H1 (cell line): ENCODE results near the gene ITGB4.

ENCODE experiments used
- ASH2L ChIP-seq: fragments of 200-600, 300-600 bp; sonication (generic); IDR thresholded peaks from one replicate; pipeline ENCODE4 v1.7.1; 2017; ENCODE audit warnings: low read length
- NRF1 ChIP-seq: IDR thresholded peaks from 2 replicates; pipeline ENCODE4 v1.6.1; 2011; ENCODE audit warnings: mild to moderate bottlenecking, low read depth, low read length, improper control_type of control experiment
- POLR2A ChIP-seq, 2 experiments: IDR thresholded peaks; 1 replicate in 1 of 2; 2 replicates in 1 of 2; pipeline ENCODE4 v1.6.1; 2011; ENCODE audit warnings: low read depth in 2 of 2, low read length in 2 of 2, mild to moderate bottlenecking in 2 of 2; ENCODE audit errors: control extremely low read depth in 1 of 2

DNA sequence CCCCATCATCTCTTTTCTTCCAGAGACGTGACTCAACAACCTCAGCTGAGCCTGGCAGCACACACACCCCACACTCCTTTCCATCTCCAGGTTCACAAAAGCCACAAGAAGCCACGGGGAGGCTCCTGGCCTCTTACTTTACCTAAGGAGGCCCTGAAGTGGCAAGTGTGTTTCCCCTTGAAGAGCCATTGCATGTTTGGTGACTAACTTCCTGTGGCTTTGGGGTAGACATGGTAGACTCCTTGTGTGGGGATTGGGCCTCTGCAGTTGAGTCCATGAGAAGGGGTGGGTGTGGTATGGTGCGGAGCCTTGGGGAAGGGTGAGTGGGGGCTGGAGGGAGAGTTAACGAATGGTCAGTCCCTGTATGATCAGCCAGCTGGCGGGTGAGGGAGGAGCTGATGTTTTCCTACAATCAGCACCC is 29.9 kb upstream of the ITGB4 start:
- no peak for TF ChIP-seq POLR2A (IDR thresholded peaks at IDR 0.05; ENCODE audit: control extremely low read depth in 1 of 2, low read depth in 2 of 2, low read length in 2 of 2)
- no peak for TF ChIP-seq NRF1
- TF ChIP-seq ASH2L: no peak
